ENCODE data around the gene SCO1.
"Not testable (repeated sequence)": the region's sequence is repeated elsewhere in the genome, so short reads cannot be mapped to it uniquely, and the experiment has no call there.

The SCO1 gene

GRCh38 chr17:10705727-10706126 is 8.4 kb upstream of the SCO1 start:
- in situ Hi-C loops (cut with HindIII; ENCODE audit: low sequenced_read_pairs): no loop called here
- DNase-seq (ENCODE audit: low read depth, low spot score): no peak
- H3K4me3 ChIP-seq (ENCODE audit: low read depth, low read length): no peak overlapping the region
- TF ChIP-seq CTCF (IDR thresholded peaks at IDR 0.05; ENCODE audit: low read depth, low read length): no peak

- TF ChIP-seq CTCF (IDR thresholded peaks at IDR 0.05; ENCODE audit: low read depth, low read length): no peak
- no peak overlapping the region for H3K4me3 ChIP-seq (ENCODE audit: low read depth, low read length)
- peak; percentile 55 for DNase-seq (ENCODE audit: low read depth, low spot score)
- in situ Hi-C loops (cut with HindIII; ENCODE audit: low sequenced_read_pairs): no loop called here
These were observed 5.2 kb upstream of the SCO1 start for GRCh38 chr17:10702574-10702973.

- DNase-seq (ENCODE audit: low read depth, low spot score): no peak
- no peak for TF ChIP-seq CTCF (IDR thresholded peaks at IDR 0.05; ENCODE audit: low read depth, low read length)
- in situ Hi-C loops (cut with HindIII; ENCODE audit: low sequenced_read_pairs): no loop called here
- no peak overlapping the region for H3K4me3 ChIP-seq (ENCODE audit: low read depth, low read length)
These were observed 2.5 kb upstream of the SCO1 start for GRCh38 chr17:10699856-10700255.

- in situ Hi-C loops (cut with HindIII; ENCODE audit: low sequenced_read_pairs): no loop called here
- no peak for DNase-seq (ENCODE audit: low read depth, low spot score)
- peak overlapping the region; percentile 86 for H3K4me3 ChIP-seq (ENCODE audit: low read depth, low read length)
- no peak for TF ChIP-seq CTCF (IDR thresholded peaks at IDR 0.05; ENCODE audit: low read depth, low read length)
These were observed 924 bp upstream of the SCO1 start for GRCh38 chr17:10698096-10698818.

- DNase-seq (ENCODE audit: low read depth, low spot score); in situ Hi-C loops (cut with HindIII; ENCODE audit: low sequenced_read_pairs): not testable (repeated sequence)
- H3K4me3 ChIP-seq (ENCODE audit: low read depth, low read length): peak overlapping the region; percentile 86
These were observed 1.4 kb downstream of the SCO1 start for GRCh38 chr17:10695875-10696407.

- in situ Hi-C loops (cut with HindIII; ENCODE audit: low sequenced_read_pairs): no loop called here
These were observed 9.8 kb downstream of the SCO1 start for GRCh38 chr17:10687499-10687898.

More at GRCh38 chr17:10687499-10687898, 9.8 kb downstream of the SCO1 start:
- TF ChIP-seq CTCF (IDR thresholded peaks at IDR 0.05; ENCODE audit: low read depth, low read length): no peak
- no peak overlapping the region for H3K4me3 ChIP-seq (ENCODE audit: low read depth, low read length)
- DNase-seq (ENCODE audit: low read depth, low spot score): no peak
